HEK293 (cell line): Measurements from ENCODE around the gene CMYA5.

Experiments used
- CTCF ChIA-PET: fragments of 350-600 bp; formaldehyde crosslinking; extraction: SDS; loops from one replicate; lab custom pipeline; 2021; ENCODE audit warnings: antibody characterized with exemption; lab: Yijun Ruan, JAX
- POLR2A ChIA-PET: fragments of 300-600 bp; formaldehyde crosslinking; extraction: SDS; loops from one replicate; lab custom pipeline; 2020; ENCODE audit warnings: antibody characterized with exemption, inconsistent platforms; lab: Yijun Ruan, JAX
- H3K27ac ChIP-seq: fragments of 200-500 bp; sonication (Bioruptor generic); 2 replicates; pipeline ENCODE4 v1.5.1; 2014; ENCODE audit warnings: low read depth, low read length, control low read depth, inconsistent platforms; ENCODE audit errors: extremely low read depth
- H3K36me3 ChIP-seq, 2 experiments: fragments of 200-500 bp in 1 of 2; sonication (Bioruptor generic) in 1 of 2; 1 replicate in 1 of 2; 2 replicates in 1 of 2; pipeline ENCODE4 v1.5.1; 2014 to 2017; ENCODE audit warnings: inconsistent platforms in 2 of 2, low read length in 2 of 2; ENCODE audit not compliant: control insufficient read depth in 2 of 2, insufficient read depth in 1 of 2
- H3K4me1 ChIP-seq: fragments of 200-500 bp; sonication (Bioruptor generic); 2 replicates; pipeline ENCODE4 v1.5.1; 2014; ENCODE audit warnings: mild to moderate bottlenecking, low read length, inconsistent platforms; ENCODE audit not compliant: control insufficient read depth, insufficient read depth
- H3K4me3 ChIP-seq: 2 replicates; pipeline ENCODE4 v1.5.1; 2011; ENCODE audit warnings: low read depth, mild to moderate bottlenecking, control low read depth, low read length, moderate library complexity
- H3K9me3 ChIP-seq: fragments of 200-500 bp; sonication (Bioruptor generic); 2 replicates; pipeline ENCODE4 v1.5.1; 2014; ENCODE audit warnings: low read depth, low read length, inconsistent platforms; ENCODE audit not compliant: control insufficient read depth, insufficient read depth
- GLI4 ChIP-seq: fragments of 450-650 bp; formaldehyde crosslinking; IDR thresholded peaks from 2 replicates; pipeline ENCODE4 v1.5.1; 2016; ENCODE audit warnings: missing biosample characterization, missing genetic modification characterization
- INSM2 ChIP-seq: fragments of 450-650 bp; formaldehyde crosslinking; IDR thresholded peaks from 2 replicates; pipeline ENCODE4 v1.5.1; 2016; ENCODE audit warnings: missing biosample characterization, missing genetic modification characterization
- KLF10 ChIP-seq: fragments of 450-650 bp; IDR thresholded peaks from 2 replicates; pipeline ENCODE4 v1.5.1; 2018; ENCODE audit warnings: missing biosample characterization, mild to moderate bottlenecking, missing genetic modification characterization
- KLF17 ChIP-seq: fragments of 450-650 bp; formaldehyde crosslinking; IDR thresholded peaks from 2 replicates; pipeline ENCODE4 v1.5.1; 2016; ENCODE audit warnings: missing biosample characterization, missing genetic modification characterization
- MYNN ChIP-seq: fragments of 450-650 bp; formaldehyde crosslinking; IDR thresholded peaks from 2 replicates; pipeline ENCODE4 v1.5.1; 2016; ENCODE audit warnings: missing biosample characterization, missing genetic modification characterization, borderline replicate concordance
- ZBTB7A ChIP-seq: fragments of 450-650 bp; formaldehyde crosslinking; IDR thresholded peaks from 2 replicates; pipeline ENCODE4 v1.5.1; 2016; ENCODE audit warnings: low read depth, missing biosample characterization, missing genetic modification characterization
- ZEB2 ChIP-seq: fragments of 450-650 bp; formaldehyde crosslinking; IDR thresholded peaks from 2 replicates; pipeline ENCODE4 v1.5.1; 2016; ENCODE audit warnings: missing biosample characterization, missing genetic modification characterization
- ZFP41 ChIP-seq: fragments of 450-650 bp; formaldehyde crosslinking; IDR thresholded peaks from 2 replicates; pipeline ENCODE4 v1.5.1; 2016; ENCODE audit warnings: missing biosample characterization, missing genetic modification characterization, borderline replicate concordance
- ZNF132 ChIP-seq: fragments of 450-650 bp; formaldehyde crosslinking; IDR thresholded peaks from 2 replicates; pipeline ENCODE4 v1.5.1; 2017; ENCODE audit warnings: missing biosample characterization, missing genetic modification characterization, borderline replicate concordance
- ZNF311 ChIP-seq: fragments of 450-650 bp; formaldehyde crosslinking; IDR thresholded peaks from 2 replicates; pipeline ENCODE4 v1.5.1; 2017; ENCODE audit warnings: missing biosample characterization, missing genetic modification characterization, borderline replicate concordance
- ZNF433 ChIP-seq: fragments of 450-650 bp; formaldehyde crosslinking; IDR thresholded peaks from 2 replicates; pipeline ENCODE4 v1.5.1; 2016; ENCODE audit warnings: missing biosample characterization, missing genetic modification characterization, low read depth
- ZNF518A ChIP-seq: fragments of 450-650 bp; formaldehyde crosslinking; conservative IDR thresholded peaks from 2 replicates; pipeline ENCODE4 v1.5.1; 2016; ENCODE audit warnings: low read depth, missing biosample characterization, missing genetic modification characterization
- ZNF571 ChIP-seq: fragments of 450-650 bp; formaldehyde crosslinking; IDR thresholded peaks from 2 replicates; pipeline ENCODE4 v1.5.0; 2017; ENCODE audit warnings: missing biosample characterization, missing genetic modification characterization

Gene CMYA5

GRCh38 chr5:79846198-79846521 is 156.5 kb downstream of the CMYA5 start:
- Histone ChIP-seq H3K9me3 (no peaks in the 10 kb centered on the region), H3K4me3 (no peak overlapping the region), H3K36me3 (no peaks in the 10 kb centered on the region), H3K27ac (no peak overlapping the region), H3K4me1 (no peaks in the 10 kb centered on the region)
- ChIA-PET CTCF (interaction anchor here (0.7 to 1.4 kb wide), 3 partner anchors 9 to 487 kb away, joined by 3 to 5 read pairs (median 3); no protein-coding TSS in a partner anchor), POLR2A (no interaction called here)
- TF ChIP-seq GLI4 (tag by site-specific recombination) (no peak), INSM2 (tag by site-specific recombination) (no peak), ZBTB7A (tag by site-specific recombination) (no peak), KLF10 (tag by site-specific recombination) (no peak), ZNF311 (tag by site-specific recombination) (no peak), ZEB2 (tag by site-specific recombination) (no peak), ZNF433 (no peak), ZNF132 (no peak)

GRCh38 chr5:79847561-79847960 is 157.9 kb downstream of the CMYA5 start:
- no peaks in the 10 kb centered on the region for H3K36me3 ChIP-seq
- TF ChIP-seq ZFP41 (tag by site-specific recombination) = no peak
- TF ChIP-seq ZNF571 (tag by site-specific recombination) = no peak
- no peak overlapping the region for H3K4me3 ChIP-seq
- no peaks in the 10 kb centered on the region for H3K9me3 ChIP-seq
- CTCF ChIA-PET = interaction anchor here (0.6 kb wide), 1 partner anchor 506 kb away, joined by 3 read pairs; no protein-coding TSS in a partner anchor
- no peaks in the 10 kb centered on the region for H3K4me1 ChIP-seq
- no peak overlapping the region for H3K27ac ChIP-seq
- POLR2A ChIA-PET = no interaction called here

GRCh38 chr5:79849061-79849460 is 159.4 kb downstream of the CMYA5 start:
- no peak overlapping the region for H3K4me3 ChIP-seq
- H3K36me3 ChIP-seq = no peaks in the 10 kb centered on the region
- CTCF ChIA-PET = no interaction called here
- no peaks in the 10 kb centered on the region for H3K9me3 ChIP-seq
- TF ChIP-seq MYNN (no peak), KLF17 (tag by site-specific recombination) (no peak), ZNF518A (tag by site-specific recombination) (no peak)
- no peak overlapping the region for H3K27ac ChIP-seq
- POLR2A ChIA-PET = no interaction called here
- H3K4me1 ChIP-seq = no peaks in the 10 kb centered on the region
